Endothelial cell (in vitro differentiated cells): ENCODE measurements around the gene TPMT. TPM values are rescaled to one million over a fixed set of nuclear protein-coding genes. Genes with fewer than 3 reads are reported as not detected.
A peak's percentile ranks its signal among the peaks of the same experiment; 100 is the strongest.

Experiments used
- DNase-seq: peaks from one replicate; pipeline ENCODE4 v3.0.0; 2021; ENCODE audit warnings: low spot score
- H3K27ac Mint-ChIP-seq: one replicate; pipeline ENCODE4 v1.8.0; 2021; ENCODE audit warnings: mixed read lengths, inconsistent platforms; ENCODE audit not compliant: unreplicated experiment
- H3K27me3 Mint-ChIP-seq: one replicate; pipeline ENCODE4 v1.8.0; 2021; ENCODE audit warnings: mild to moderate bottlenecking, moderate library complexity, mixed read lengths, inconsistent platforms; ENCODE audit not compliant: unreplicated experiment
- H3K36me3 Mint-ChIP-seq: one replicate; pipeline ENCODE4 v1.8.0; 2021; ENCODE audit warnings: mild to moderate bottlenecking, low read depth, mixed read lengths, inconsistent platforms; ENCODE audit not compliant: unreplicated experiment
- H3K4me1 Mint-ChIP-seq: one replicate; pipeline ENCODE4 v1.8.0; 2021; ENCODE audit warnings: mild to moderate bottlenecking, mixed read lengths, inconsistent platforms; ENCODE audit not compliant: unreplicated experiment
- H3K4me3 Mint-ChIP-seq: one replicate; pipeline ENCODE4 v1.8.0; 2021; ENCODE audit warnings: mild to moderate bottlenecking, mixed read lengths, inconsistent platforms; ENCODE audit not compliant: unreplicated experiment
- H3K9me3 Mint-ChIP-seq: one replicate; pipeline ENCODE4 v1.8.0; 2021; ENCODE audit warnings: mixed read lengths, inconsistent platforms; ENCODE audit not compliant: unreplicated experiment
- CTCF ChIP-seq: fragments of 200-600 bp; sonication (generic); IDR thresholded peaks from one replicate; pipeline ENCODE4 v1.5.0; 2021; ENCODE audit warnings: antibody characterized with exemption; ENCODE audit not compliant: unreplicated experiment
- total RNA-seq: library from RNA; stranded (reverse); fragmentation: NEBNext Ultra II Directional; extraction: Animal tissue kit (Norgen Biotek cat#: 25700); gene quantifications from one replicate; pipeline ENCODE4 v1.2.1, GENCODE V29; 2021; ENCODE audit not compliant: unreplicated experiment

Gene TPMT
- total RNA-seq, 1 donor from 2014 or later: 13.7 TPM

- H3K4me3 Mint-ChIP-seq: no peak overlapping the region
- no peak overlapping the region for H3K27ac Mint-ChIP-seq
- no peaks in the 10 kb centered on the region for H3K9me3 Mint-ChIP-seq
- H3K4me1 Mint-ChIP-seq: peaks cover 16% of the 10 kb centered on the region
- no peaks in the 10 kb centered on the region for H3K27me3 Mint-ChIP-seq
- H3K36me3 Mint-ChIP-seq: no peaks in the 10 kb centered on the region
- DNase-seq: no peak
- TF ChIP-seq CTCF: no peak
Observed at GRCh38 chr6:18186540-18187250, 31.8 kb upstream of the TPMT start.

GRCh38 chr6:18186033-18186432 lies 31.2 kb upstream of the TPMT start:
- no peak for TF ChIP-seq CTCF
- Mint-ChIP-seq H3K27me3 (no peaks in the 10 kb centered on the region), H3K9me3 (no peaks in the 10 kb centered on the region), H3K4me3 (no peak overlapping the region), H3K36me3 (no peaks in the 10 kb centered on the region), H3K27ac (peak overlapping the region; percentile 61), H3K4me1 (peaks cover 16% of the 10 kb centered on the region)
- DNase-seq: no peak

GRCh38 chr6:18185624-18186023 lies 30.7 kb upstream of the TPMT start:
- DNase-seq: no peak
- Mint-ChIP-seq H3K4me3 (no peak overlapping the region), H3K36me3 (no peaks in the 10 kb centered on the region), H3K27ac (peak overlapping the region; percentile 8), H3K27me3 (no peaks in the 10 kb centered on the region), H3K4me1 (peaks cover 16% of the 10 kb centered on the region), H3K9me3 (no peaks in the 10 kb centered on the region)
- TF ChIP-seq CTCF: no peak

- Mint-ChIP-seq H3K4me3 (no peak overlapping the region), H3K36me3 (no peaks in the 10 kb centered on the region), H3K4me1 (peaks cover 16% of the 10 kb centered on the region), H3K27ac (no peak overlapping the region), H3K27me3 (no peaks in the 10 kb centered on the region), H3K9me3 (no peaks in the 10 kb centered on the region)
- no peak for TF ChIP-seq CTCF
- no peak for DNase-seq
Observed at GRCh38 chr6:18183766-18184165, 28.9 kb upstream of the TPMT start.

- Mint-ChIP-seq H3K27ac (no peak overlapping the region), H3K9me3 (no peaks in the 10 kb centered on the region), H3K4me3 (no peak overlapping the region), H3K27me3 (no peaks in the 10 kb centered on the region), H3K36me3 (no peaks in the 10 kb centered on the region), H3K4me1 (peaks cover 16% of the 10 kb centered on the region)
- no peak for DNase-seq
- TF ChIP-seq CTCF: no peak
Observed at GRCh38 chr6:18182568-18182967, 27.7 kb upstream of the TPMT start.
